Stimulated activated CD8-positive, alpha-beta memory T cell treated with anti-CD3 and anti-CD28 coated beads, Interleukin-2, amount 100 ng/mL, for 48 hours (primary cell): ENCODE data around the gene TFB2M.
A peak's percentile ranks its signal among the peaks of the same experiment; 100 is the strongest.

Experiments
- DNase-seq, 2 donors: peaks; one replicate each; pipeline ENCODE4 v3.0.0-alpha.2; 2020; ENCODE audit warnings: low read depth in 2 of 2

Gene TFB2M

DNA sequence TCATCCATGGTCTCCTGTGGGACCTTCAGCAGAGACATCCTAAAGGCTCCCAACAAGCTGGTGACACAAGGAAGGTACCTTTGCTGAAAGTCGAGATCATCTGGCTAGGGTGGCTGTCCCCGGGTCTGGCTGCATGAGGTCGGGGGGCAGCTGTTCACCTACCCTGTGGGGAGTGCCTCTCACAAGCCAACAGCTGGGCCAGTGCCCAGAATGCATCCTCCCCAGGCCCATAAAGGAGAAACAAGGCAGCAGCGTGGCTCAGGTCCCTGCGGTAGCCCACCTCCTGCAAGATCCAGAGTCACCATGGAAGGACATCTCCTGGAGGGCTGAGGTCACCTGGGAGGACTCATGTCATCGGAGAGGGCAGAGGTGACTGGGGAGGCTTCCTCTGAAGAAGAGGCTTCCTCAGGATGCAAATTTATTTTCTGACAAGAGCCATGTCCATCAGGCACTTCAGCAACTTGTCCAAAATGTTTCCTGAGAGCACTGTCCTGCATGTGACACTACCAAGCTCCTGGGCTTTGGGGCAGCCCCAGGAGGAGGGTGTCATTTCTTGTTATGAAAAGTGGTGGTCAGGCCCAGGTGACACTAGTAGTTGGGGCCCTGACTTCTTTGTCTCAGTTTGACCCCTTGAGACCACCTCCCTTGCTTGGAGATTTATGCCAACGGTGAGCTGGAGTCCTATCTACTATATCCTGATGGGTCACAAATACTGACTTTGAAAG is 52.3 kb downstream of the TFB2M start:
- no peak for DNase-seq

DNA sequence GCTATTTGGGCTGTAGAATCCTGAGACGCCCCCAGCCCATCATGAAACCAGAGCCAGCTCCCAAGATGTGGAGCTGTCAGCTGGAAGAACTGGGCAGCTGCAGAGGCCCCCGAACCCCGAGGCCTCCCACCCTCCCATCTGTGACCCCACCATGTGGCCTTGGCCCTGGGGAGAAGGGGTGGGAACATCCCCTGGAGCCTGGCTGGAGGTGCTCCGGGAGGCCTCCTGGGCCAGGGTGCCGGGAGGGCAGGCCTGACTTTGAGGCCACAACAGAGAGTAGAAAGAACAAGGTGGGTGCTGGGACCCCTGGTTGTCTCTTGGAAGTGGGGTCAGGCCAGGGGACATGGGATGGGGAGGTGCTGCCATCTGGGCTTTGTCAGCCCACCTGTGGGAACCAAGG is 53.0 kb downstream of the TFB2M start:
- no peak for DNase-seq

- DNase-seq = no peak
Measured at GRCh38 chr1:246512635-246513034, 53.4 kb downstream of the TFB2M start.

- no peak for DNase-seq
Measured at GRCh38 chr1:246512230-246512629, 53.8 kb downstream of the TFB2M start.

GRCh38 chr1:246511203-246511602 is 54.9 kb downstream of the TFB2M start:
- DNase-seq = no peak

- DNase-seq = no peak
Measured at GRCh38 chr1:246510147-246511030, 55.7 kb downstream of the TFB2M start.

DNA sequence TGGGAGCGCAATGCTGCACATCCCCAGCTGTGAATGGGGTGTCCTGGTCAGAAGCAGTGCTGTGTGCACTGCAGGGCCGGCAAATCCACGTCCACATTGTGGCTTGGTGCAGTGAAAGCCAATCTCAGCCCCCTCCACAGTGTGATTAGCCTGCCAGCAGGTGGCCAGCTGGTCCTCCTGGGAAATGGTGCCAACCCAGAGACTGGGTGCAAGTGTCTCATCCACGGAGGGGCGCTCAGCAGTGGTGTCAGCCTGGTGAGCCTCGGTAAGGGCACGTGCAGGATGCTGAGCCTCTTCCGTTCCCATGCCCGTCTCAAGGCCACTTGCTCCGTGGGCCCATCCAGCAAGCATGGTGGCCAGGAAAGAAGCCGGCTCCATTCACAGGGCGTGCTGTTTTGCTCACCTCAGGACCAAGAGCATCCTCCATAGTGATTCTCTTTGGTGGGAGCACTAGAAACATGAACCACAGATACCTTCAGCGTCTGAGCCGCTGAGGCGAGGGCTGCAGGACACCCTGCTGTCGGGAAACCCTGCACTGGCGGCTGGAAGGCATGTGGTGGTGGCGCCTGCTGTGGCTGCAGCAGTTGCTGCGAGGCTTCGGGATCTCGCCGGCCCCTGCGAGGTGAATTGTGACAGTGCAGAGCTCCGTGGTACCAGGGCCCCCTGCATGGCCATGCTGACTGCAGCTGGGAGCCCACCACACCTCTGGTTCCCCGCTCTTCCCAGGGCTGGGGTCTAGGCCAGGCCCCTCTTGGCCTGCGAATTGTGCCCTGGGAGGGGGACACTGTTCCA is 57.0 kb downstream of the TFB2M start:
- DNase-seq = no peak

DNA sequence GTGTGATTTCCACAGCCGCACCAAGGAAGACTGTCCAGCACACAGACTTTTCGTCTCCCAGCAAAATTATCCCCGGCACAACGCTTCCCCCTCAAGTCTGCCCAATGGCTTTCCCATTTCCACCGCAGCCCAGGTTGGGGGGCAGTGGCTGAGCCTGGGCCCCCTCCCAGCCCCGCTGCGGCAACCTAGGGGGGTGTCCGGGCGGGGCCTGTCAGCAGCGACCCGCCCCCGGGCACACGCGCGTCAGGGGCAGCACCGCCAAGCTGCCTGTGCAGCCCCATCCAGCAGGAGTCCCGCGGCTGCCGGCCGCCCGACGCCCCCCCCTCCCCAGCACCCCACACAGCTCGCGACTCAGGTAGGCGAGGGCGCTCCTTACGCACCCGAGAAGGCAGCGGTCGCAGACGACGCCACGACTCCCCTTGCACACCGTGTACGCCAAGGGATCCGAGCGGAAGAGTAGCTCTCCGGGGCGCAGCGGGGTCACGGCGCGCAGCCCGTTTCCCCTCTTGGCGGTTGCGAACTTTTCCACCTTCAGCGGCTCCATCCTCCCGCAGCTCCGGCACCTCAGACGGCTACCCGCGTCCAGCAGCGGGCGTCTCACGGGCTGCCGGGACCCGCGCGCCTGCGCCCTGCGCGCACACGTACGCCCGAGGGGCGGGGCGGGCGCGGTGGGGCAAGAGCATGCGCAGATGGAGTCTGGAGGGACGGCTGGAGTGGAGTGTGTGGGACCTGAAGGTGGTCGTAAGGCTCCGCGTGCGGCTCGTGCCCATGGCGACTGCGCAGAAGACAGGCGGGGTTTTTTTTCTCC is 59.2 kb downstream of the TFB2M start, which contains the start of gene SMYD3:
SMYD3 (minus strand) TSS at position 606 of the 808 bp plus-strand sequence.
- DNase-seq = peak; percentile 58 to 63

GRCh38 chr1:246506367-246506673 is 59.7 kb downstream of the TFB2M start:
- no peak for DNase-seq

DNA sequence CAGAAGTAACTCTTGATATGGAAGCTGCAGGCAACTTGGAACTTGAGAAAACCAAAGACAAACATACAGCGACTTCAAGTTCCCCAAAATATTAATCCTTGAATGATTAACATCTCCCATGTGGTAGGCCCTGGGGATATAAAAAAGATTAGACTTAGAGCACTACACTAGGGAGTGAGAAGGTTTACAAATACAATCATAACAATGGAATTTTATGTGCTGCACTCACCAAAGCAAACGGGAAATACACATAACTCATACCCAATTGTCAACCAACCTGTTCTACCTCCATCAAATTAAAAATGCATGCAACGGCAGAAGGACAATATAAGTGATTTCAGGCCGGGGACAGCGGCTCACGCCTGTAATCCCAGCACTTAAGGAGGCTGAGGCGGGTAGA is 62.7 kb downstream of the TFB2M start:
- no peak for DNase-seq

GRCh38 chr1:246497331-246497915 is 68.6 kb downstream of the TFB2M start:
- no peak for DNase-seq

DNA sequence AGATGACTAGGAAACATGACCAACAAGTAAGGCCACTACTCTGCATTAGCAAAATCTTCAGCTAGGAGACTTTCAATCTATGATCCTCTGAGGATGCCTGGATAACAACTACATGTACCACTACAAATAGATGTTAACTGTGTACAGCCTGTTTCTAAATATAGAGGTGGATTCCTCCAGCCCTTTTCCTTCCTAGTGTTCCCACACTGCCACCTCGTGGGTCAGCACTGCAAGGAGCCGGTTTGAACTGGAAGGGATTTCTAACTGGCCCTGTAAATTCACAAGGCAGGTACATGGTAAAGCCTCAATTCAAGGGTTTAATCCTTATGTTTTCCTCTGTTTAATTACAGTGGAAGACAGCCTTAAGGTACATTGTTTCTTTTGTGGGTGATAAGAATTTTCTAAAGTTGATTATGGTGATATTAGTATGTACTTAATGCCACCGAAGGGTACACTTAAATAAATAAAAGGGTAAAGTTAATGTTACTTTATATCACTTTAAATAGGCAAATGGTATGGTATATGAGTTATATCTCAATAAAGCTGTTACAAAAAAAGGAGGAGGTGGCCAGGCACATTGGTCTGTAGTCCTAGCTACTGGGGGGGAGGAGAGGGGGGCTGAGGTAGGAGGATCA is 73.3 kb downstream of the TFB2M start:
- peak in 1 of 2 donors; percentile 14 for DNase-seq

GRCh38 chr1:246491551-246492053 is 74.5 kb downstream of the TFB2M start:
- no peak for DNase-seq
